ENCODE data around the gene BCAS4.
"Not testable (repeated sequence)": the region's sequence is repeated elsewhere in the genome, so short reads cannot be mapped to it uniquely, and the experiment has no call there.

BCAS4 gene

GRCh38 chr20:50799176-50799889 is 4.5 kb downstream of the BCAS4 start:
- DNase-seq (ENCODE audit: low read depth): no peak

- no peak for DNase-seq (ENCODE audit: low read depth)
These were observed 5.2 kb downstream of the BCAS4 start for GRCh38 chr20:50799890-50800550.

DNA sequence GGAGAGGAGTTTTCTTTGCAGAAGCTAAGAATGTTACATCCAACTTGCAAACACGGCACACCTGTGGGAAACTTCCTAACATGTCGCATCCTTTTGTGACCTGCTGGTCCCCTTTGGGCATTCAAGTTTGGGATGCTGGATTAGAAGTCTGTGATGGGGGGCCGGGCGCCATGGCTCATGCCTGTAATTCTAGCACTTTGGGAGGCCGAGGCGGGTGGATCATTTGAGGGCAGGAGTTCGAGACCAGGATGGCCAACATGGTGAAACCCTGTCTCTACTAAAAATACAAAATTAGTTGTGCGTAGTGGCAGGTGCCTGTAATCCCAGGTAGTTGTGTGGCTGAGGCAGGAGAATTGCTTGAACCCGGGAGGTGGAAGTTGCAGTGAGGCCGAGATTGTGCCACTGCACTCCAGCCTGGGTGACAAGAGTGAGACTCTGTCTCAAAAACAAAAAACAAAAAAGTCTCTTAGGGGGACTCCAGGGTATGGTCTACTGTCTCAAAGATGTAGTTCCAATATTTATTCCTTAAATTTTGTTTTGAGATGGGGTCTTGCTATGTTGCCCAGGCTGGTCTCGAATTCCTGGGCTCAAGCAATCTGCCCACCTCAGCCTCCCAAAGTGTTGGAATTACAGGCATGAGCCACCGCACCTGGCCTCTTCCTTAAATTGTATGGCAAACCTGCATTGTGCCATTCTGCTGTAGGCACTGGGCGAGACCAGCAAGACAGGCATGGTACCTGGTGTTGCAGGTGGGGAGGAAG is 6.3 kb downstream of the BCAS4 start:
- DNase-seq (ENCODE audit: low read depth): not testable (repeated sequence)

DNA sequence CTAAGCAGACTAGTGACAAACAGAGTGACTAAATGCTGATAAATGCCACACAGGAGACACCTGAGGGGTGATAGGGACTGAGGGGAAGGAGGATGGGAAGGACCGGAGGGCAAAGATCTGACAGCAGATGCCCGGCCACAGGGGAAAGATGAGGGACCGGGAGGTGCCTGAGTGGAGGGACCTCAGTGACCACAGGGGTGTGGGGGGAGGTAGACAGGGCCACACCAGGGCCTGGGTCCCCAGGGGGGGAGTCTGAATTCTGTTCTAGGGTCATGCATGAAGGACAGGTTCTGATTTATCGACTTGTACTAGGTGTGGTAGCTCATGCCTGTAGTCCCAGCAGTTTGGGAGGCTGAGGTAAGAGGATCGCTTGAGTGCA is 6.9 kb downstream of the BCAS4 start:
- DNase-seq (ENCODE audit: low read depth): no peak

DNA sequence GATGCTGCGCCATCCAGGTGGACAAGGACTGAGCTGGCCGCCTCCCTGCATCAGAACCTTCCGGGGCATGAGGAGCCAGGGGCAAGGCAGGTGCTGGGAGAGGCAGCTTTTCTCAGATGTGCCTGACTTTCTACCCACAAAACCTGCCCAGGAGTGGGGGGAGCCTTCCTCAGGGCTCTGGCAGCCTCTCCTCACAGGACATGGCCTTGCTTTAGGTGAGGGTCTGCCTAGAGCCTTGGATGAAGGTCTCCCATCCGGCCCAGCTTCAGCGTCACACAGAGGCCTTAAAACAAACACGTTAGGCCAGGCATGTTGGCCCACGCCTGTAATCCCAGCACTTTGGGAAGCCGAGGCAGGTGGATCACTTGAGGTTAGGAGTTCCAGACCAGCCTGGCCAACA is 7.4 kb downstream of the BCAS4 start:
- no peak for DNase-seq (ENCODE audit: low read depth)

DNA sequence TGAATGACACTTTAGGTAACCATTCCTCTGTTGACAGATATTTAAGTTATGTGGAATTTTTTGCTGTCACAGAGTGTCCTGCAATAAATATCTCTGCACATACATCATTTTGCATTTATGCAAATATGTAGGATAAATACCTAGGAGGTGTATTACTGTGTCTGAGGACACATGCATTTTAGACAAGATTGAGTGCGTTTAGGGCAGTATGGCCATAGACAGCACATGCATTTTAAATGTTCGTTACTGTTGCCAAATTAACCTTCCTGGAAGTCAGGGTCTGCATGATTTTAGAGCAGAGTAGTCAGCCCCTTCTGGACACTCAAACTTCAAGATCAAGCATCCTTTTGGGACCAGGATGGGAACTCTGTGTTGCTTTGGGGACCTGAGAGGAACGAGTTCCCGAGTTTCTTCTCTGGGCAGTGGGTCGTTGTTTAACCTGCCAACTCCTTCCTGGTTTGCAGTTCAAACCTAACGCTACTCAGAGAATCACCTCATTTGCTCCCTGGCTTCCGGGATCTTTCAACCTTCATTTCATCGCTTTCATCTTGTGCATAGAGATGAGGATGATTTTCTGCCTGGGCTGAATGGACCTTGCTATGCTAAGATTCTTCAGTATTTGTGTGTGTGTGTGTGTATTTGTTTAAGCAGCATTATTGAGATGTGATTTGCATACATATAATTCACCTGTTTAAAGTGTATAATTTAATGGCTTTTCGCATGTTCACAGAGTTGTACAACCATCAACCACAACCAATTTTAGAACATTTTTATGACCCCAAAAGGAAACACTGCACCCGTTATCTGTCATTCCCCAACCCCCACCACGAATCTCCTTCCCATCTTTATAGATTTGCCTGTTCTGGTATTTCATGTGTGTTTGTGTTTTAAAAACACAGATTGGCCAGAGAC is 9.8 kb downstream of the BCAS4 start:
- no peak for DNase-seq (ENCODE audit: low read depth)

DNA sequence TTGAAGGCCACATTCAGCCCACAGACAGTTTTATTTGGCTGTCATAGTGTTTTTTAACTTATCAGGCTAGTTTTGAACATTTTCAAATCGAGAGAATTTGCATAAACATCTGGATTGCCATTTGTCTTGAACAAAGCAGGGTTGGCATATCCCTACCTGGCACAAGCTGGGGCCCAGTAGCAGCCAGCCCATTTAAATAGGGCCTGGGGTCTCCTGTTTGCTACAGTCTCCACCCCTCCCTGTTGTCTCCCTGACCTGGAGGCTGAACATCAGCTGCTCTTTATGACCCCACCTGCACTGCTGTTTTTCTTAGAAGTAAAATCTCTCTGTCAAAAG is 10.5 kb downstream of the BCAS4 start:
- DNase-seq (ENCODE audit: low read depth): no peak

DNA sequence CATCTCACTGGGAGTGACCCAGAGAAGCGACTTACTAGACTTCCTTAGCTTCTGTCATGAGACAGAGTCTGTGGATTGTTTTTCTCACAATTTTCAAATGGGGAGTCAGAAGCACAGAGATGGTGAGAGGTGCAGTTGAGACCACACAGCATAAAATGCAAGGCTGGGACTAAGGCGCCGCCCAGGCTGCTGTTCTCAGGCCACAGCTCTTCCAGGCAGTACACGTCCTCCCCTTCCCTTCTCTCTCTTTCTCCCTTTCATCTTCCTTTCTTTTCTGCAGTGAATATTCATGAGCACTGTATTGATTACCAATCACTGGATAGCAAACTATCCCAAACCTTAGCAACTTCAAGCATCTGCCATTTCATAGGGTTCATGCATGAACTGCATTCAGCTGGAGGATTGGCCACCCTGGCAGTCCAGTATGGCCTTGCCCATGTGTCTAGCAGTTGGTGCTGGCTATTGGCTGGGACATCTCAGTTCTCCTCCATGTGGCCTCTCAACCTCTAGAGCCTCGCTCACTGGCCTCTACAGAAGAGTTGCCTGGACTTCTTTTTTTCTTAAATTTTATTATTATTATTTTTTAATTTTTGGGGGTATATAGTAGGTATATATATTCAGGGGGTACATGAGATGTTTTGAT is 11.4 kb downstream of the BCAS4 start:
- no peak for DNase-seq (ENCODE audit: low read depth)

GRCh38 chr20:50810063-50810462 is 15.2 kb downstream of the BCAS4 start:
- DNase-seq (ENCODE audit: low read depth): no peak

GRCh38 chr20:50810842-50811241 is 16.0 kb downstream of the BCAS4 start:
- DNase-seq (ENCODE audit: low read depth): no peak

DNA sequence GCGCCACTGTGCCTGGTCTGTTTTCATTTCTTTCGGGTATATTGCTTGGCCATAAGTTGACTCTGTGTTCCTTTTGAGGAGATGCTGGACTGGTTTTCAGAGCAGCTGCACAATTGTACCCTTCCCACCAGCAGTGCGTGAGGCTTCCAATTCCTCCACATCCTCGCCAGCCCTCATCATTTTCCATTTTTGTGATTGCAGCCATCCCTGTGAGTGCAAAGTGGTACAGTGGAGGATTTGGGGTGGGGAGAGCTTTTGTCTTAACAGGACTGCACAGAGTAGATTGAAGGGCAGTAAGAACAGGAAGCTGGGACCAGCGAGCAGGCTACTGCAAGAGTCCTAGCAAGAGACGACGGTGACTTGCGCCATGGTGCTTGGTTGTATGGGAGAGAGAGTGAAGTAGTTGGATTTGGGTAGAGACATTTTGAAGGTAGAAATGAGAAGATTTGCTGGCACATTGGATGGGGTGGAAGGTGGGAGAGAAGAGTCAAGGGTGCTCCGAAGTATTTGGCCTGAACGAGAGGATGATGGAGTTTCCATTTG is 18.3 kb downstream of the BCAS4 start:
- DNase-seq (ENCODE audit: low read depth): no peak

DNA sequence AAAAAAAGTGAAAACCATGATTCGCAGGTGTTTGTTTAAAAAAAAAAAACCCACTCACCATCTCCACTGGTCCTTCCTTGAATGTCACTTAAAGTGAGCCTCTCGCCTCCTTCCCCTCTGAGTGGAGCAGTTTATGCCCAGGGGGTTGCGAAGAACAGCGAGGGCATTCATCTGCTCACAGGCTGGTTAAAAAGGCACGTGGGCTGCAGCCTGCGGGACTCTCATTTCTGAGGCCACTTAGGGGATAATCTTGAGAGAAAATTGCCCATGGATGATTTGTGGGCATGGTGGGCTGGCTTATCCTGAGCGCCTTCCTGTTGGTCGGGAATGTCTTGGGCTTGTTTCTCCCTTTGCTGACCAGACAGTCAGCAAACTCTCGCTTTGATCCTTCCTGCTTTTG is 18.9 kb downstream of the BCAS4 start:
- no peak for DNase-seq (ENCODE audit: low read depth)

DNA sequence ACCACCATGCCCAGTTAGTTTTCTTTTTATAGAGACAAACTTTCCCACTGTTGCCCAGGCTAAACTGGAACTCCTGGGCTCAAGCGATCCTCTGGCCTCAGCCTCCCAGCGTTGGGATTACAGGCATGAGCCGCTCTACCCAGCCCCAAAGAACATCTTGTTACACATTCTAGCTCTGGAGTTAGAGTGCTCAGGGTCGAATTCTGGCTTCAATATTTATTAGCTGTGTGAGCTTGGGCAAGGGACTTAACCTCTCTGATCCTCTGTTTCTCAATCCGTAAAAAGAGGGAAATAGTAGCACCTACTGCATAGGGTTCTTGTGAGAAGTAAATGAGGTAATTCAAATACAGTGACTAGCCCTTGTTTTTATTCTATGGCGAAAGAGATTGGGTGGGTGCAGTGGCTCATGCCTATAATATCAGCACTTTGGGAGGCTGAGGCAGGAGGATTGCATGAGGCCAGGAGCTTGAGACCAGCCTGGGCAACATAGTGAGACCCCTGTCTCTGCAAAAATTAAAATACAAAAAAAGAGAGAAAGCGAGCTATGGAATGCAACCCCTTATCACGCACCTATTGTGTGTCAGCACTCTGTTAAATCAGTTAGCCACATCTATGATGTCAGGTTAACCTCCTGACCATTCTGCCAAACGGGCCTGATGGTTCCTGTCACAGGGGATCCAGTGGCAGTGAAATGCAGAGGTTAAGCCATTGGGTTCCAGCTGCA is 19.7 kb downstream of the BCAS4 start:
- DNase-seq (ENCODE audit: low read depth): no peak

GRCh38 chr20:50815162-50815989 is 20.5 kb downstream of the BCAS4 start:
- no peak for DNase-seq (ENCODE audit: low read depth)

GRCh38 chr20:50817776-50818172 is 22.9 kb downstream of the BCAS4 start:
- no peak for DNase-seq (ENCODE audit: low read depth)

DNA sequence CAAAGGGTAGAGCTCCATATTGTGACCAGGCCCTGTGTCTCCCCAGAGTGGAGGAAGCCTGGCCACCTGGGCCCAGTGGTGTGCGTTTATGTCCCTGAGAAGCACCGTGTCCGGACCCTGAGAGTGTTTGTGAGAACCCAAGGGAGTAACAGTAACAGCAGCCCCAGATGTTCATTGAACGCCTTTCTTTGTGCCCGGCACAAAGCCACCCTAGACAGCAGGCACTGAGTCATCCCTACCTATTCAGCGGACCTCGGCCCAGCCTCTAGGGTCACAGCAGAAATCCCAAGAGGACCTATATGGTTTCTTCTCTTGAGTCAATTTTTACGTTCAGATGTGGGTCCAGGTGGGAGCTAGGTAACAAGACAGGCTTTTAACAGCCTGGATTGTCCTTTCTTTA is 24.5 kb downstream of the BCAS4 start:
- DNase-seq (ENCODE audit: low read depth): no peak

- DNase-seq (ENCODE audit: low read depth): no peak
These were observed 25.8 kb downstream of the BCAS4 start for GRCh38 chr20:50820515-50821256.

DNA sequence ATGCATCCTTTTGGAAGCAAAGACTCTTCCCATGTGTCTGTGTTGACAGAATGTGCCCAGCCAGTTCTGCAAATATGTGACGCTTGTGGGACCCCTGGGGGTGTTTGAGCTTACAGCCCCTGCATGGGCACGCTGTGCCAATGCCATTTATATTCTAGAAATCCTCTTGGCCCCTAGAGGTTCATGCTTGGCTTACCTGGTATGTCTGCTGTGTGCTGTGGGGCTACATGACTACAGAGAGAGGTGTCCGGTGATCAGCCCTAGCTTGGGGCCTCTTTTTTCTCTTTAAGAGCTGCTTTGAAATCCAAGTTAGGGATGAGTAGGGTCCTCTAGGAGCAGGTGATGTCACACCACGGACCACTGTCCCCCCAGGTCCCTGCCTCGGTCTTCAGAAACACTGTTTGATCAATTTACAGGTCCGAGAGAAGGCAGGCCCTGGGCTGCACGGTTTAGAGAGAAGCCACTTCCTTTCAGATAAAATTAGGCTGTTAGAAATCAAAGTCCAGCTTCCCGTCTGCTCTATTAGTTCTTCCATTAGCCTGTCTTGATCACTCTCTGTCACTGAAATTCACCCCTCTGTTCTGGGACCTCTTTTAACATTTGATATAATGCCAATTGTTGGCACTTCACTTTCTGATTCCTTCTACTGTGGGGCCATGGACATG is 26.5 kb downstream of the BCAS4 start:
- no peak for DNase-seq (ENCODE audit: low read depth)

- DNase-seq (ENCODE audit: low read depth): no peak
These were observed 27.1 kb downstream of the BCAS4 start for GRCh38 chr20:50821994-50822393.

Measured in activated T-helper 1 cell treated with Interleukin-2 at 50 U/mL for 16 hours (primary cell).